ENCODE data around the gene DLX6. TPM values are rescaled to one million over a fixed set of nuclear protein-coding genes. Genes with fewer than 3 reads are reported as not detected.

Gene DLX6
- total RNA-seq, 1 experiment from 2014 or later, result not detected

GRCh38 chr7:97015756-97016380 lies 10.5 kb downstream of the DLX6 start:
- TF ChIP-seq EZH2phosphoT487 (IDR thresholded peaks at IDR 0.05; ENCODE audit: borderline replicate concordance) (no peak), ATF3 (IDR thresholded peaks at IDR 0.05) (no peak), REST (IDR thresholded peaks at IDR 0.05; ENCODE audit: low read depth) (no peak), TCF7L2 (IDR thresholded peaks at IDR 0.05; ENCODE audit: borderline replicate concordance, extremely low read depth, insufficient read depth, insufficient read length) (no peak), YY1 (IDR thresholded peaks at IDR 0.05; ENCODE audit: extremely low read depth, insufficient replicate concordance, low read depth, low read length) (no peak), POLR2AphosphoS5 (IDR thresholded peaks at IDR 0.05; ENCODE audit: low read depth, low read length) (no peak), CBX3 (IDR thresholded peaks at IDR 0.05; ENCODE audit: low read depth) (no peak), ELF1 (IDR thresholded peaks at IDR 0.05; ENCODE audit: borderline replicate concordance, low read depth) (no peak), EZH2 (IDR thresholded peaks at IDR 0.05) (no peak), ZNF274 (IDR thresholded peaks at IDR 0.05; ENCODE audit: low read depth, low read length) (no peak), CEBPB (IDR thresholded peaks at IDR 0.05; ENCODE audit: low read depth) (no peak), FOSL1 (IDR thresholded peaks at IDR 0.05; ENCODE audit: low read depth) (no peak), POLR2A (IDR thresholded peaks at IDR 0.05; ENCODE audit: borderline replicate concordance, extremely low read depth, insufficient read depth, insufficient read length) (no peak), SIN3A (IDR thresholded peaks at IDR 0.05; ENCODE audit: low read depth) (no peak), RAD21 (IDR thresholded peaks at IDR 0.05; ENCODE audit: low read depth) (no peak), SRF (IDR thresholded peaks at IDR 0.05; ENCODE audit: low read depth) (no peak)
- Histone ChIP-seq H3K4me1 (ENCODE audit: control insufficient read depth in 1 of 2, insufficient read depth in 2 of 2, low read length in 2 of 2) (no peaks in the 10 kb centered on the region), H3K36me3 (ENCODE audit: control insufficient read depth in 1 of 2, insufficient read depth in 2 of 2, low read length in 2 of 2) (no peaks in the 10 kb centered on the region), H3K9me2 (ENCODE audit: insufficient read depth) (no peaks in the 10 kb centered on the region), H3K4me3 (replicated peaks in 1 of 2; ENCODE audit: low read depth in 1 of 2, low read length in 2 of 2) (no peak overlapping the region), H3K9ac (ENCODE audit: low read length) (no peak overlapping the region), H3K27me3 (ENCODE audit: insufficient read depth, low read length) (peaks cover 66% of the 10 kb centered on the region), H4K20me1 (ENCODE audit: insufficient read depth) (no peaks in the 10 kb centered on the region), H3K4me2 (ENCODE audit: low read length) (no peak overlapping the region), H3K79me2 (ENCODE audit: insufficient read depth, low read length) (no peaks in the 10 kb centered on the region), H3K9me3 (ENCODE audit: control insufficient read depth in 1 of 2, insufficient read depth in 1 of 2, low read depth in 1 of 2, low read length in 2 of 2) (no peaks in the 10 kb centered on the region), H2AFZ (ENCODE audit: low read depth, low read length, poor library complexity, severe bottlenecking) (no peak overlapping the region), H3K27ac (ENCODE audit: low read depth, low read length) (no peak overlapping the region)
- ChIA-PET RAD21 (ENCODE audit: low non-redundant PET in 1 of 2, low total read pairs in 2 of 2, uncharacterized antibody in 2 of 2, unreplicated experiment in 2 of 2) (no interaction called here), CTCF (no interaction called here), POLR2A (no interaction called here)
- no TSS peak for BruUV-seq (replicated peaks)
- no peak for DNase-seq (ENCODE audit: low read depth, low spot score)
- intact Hi-C loops (cut with micrococcal nuclease), result no loop called here
- no peak for ATAC-seq
